ENCODE results near the gene PJA2. TPM values are rescaled to one million over a fixed set of nuclear protein-coding genes. Genes with fewer than 3 reads are reported as not detected.
A peak's percentile ranks its signal among the peaks of the same experiment; 100 is the strongest.

PJA2 gene
- total and polyA plus RNA-seq, 9 of the 15 experiments (the other 6 are each of a cell fraction or from before 2014, with no cell fraction given): 25.1 to 82.1 (median 50.1) TPM

- TF ChIP-seq ZNF316 (IDR thresholded peaks at IDR 0.05): peak; percentile 82
- TF ChIP-seq KDM1A (IDR thresholded peaks at IDR 0.05): no peak
- TF ChIP-seq TAF15 (IDR thresholded peaks at IDR 0.05; ENCODE audit: low read depth, low read length): no peak
- TF ChIP-seq FOXK2 (conservative IDR thresholded peaks at IDR 0.05 in 1 of 2, IDR thresholded peaks at IDR 0.05 in 1 of 2; ENCODE audit: low read depth in 2 of 2): no peak
- TF ChIP-seq POLR2AphosphoS2 (IDR thresholded peaks at IDR 0.05; ENCODE audit: low read length): no peak
- no peak for TF ChIP-seq RBFOX2 (IDR thresholded peaks at IDR 0.05; ENCODE audit: low read depth, low read length)
- TF ChIP-seq POLR2A (conservative IDR thresholded peaks at IDR 0.05): no peak
- no peak for TF ChIP-seq HDAC8 (tag; IDR thresholded peaks at IDR 0.05)
- no peak for TF ChIP-seq HLTF (IDR thresholded peaks at IDR 0.05)
- no peak for TF ChIP-seq BCL6 (CRISPR knock-in tag; IDR thresholded peaks at IDR 0.05)
- TF ChIP-seq ATF3 (IDR thresholded peaks at IDR 0.05): peak; percentile 60
- TF ChIP-seq ATF3 (CRISPR knock-in tag; conservative IDR thresholded peaks at IDR 0.05): no peak
- no peak for TF ChIP-seq DMBX1 (CRISPR knock-in tag; IDR thresholded peaks at IDR 0.05; ENCODE audit: borderline replicate concordance)
- TF ChIP-seq SMARCC2 (IDR thresholded peaks at IDR 0.05; ENCODE audit: low read depth): no peak
- peak; percentile 38 for TF ChIP-seq MEIS2 (IDR thresholded peaks at IDR 0.05; ENCODE audit: partially characterized antibody)
- TF ChIP-seq ZSCAN29 (IDR thresholded peaks at IDR 0.05): no peak
- peak; percentile 55 for TF ChIP-seq ETV1 (tag; conservative IDR thresholded peaks at IDR 0.05; ENCODE audit: low read depth)
- TF ChIP-seq HNRNPLL (IDR thresholded peaks at IDR 0.05; ENCODE audit: low read depth, low read length, poor library complexity, severe bottlenecking): no peak
- TF ChIP-seq FUS (optimal IDR thresholded peaks at IDR 0.05; ENCODE audit: low read depth, low read length): no peak
- TF ChIP-seq DNMT1 (IDR thresholded peaks at IDR 0.05): no peak
- TF ChIP-seq ZNF707 (CRISPR knock-in tag; conservative IDR thresholded peaks at IDR 0.05): no peak
- TF ChIP-seq SIN3B (IDR thresholded peaks at IDR 0.05; ENCODE audit: low read depth): no peak
- TF ChIP-seq ZKSCAN8 (CRISPR knock-in tag; IDR thresholded peaks at IDR 0.05): no peak
- no peak for TF ChIP-seq ATF1 (CRISPR knock-in tag; IDR thresholded peaks at IDR 0.05)
- peak; percentile 42; the same call in 1 of the 2 replicates for TF ChIP-seq ATF1 (tag; IDR thresholded peaks at IDR 0.05)
- TF ChIP-seq ZNF23 (CRISPR knock-in tag; IDR thresholded peaks at IDR 0.05): no peak
- 0 out of 2 replicates have a peak, but pooled peaks have one; percentile 7 for TF ChIP-seq JUNB (CRISPR knock-in tag; conservative IDR thresholded peaks at IDR 0.05)
- no peak for TF ChIP-seq SP1 (CRISPR knock-in tag; IDR thresholded peaks at IDR 0.05)
- TF ChIP-seq GATA2 (CRISPR knock-in tag; IDR thresholded peaks at IDR 0.05): no peak
- no peak for TF ChIP-seq RCOR1 (IDR thresholded peaks at IDR 0.05; ENCODE audit: borderline replicate concordance in 1 of 2, low read depth in 2 of 2, low read length in 2 of 2)
- TF ChIP-seq SIX5 (IDR thresholded peaks at IDR 0.05; ENCODE audit: borderline replicate concordance in 1 of 2, insufficient read depth in 1 of 2, low read depth in 1 of 2, low read length in 2 of 2): no peak
- no peak for TF ChIP-seq ETV5 (CRISPR knock-in tag; IDR thresholded peaks at IDR 0.05; ENCODE audit: low read depth)
- no peak for TF ChIP-seq TCF7 (IDR thresholded peaks at IDR 0.05; ENCODE audit: borderline replicate concordance)
- TF ChIP-seq THRA (IDR thresholded peaks at IDR 0.05): no peak
These were observed 45.9 kb upstream of the PJA2 start (continued) for GRCh38 chr5:109455598-109456096.
